CD4-positive, alpha-beta T cell treated with Interferon alpha-2 for 1 hour (primary cell): ENCODE measurements around the gene GALNT18.

Source experiments
- DNase-seq, 2 donors: peaks; one replicate each; pipeline ENCODE4 v3.0.0-alpha.2; 2020 to 2022

GALNT18 gene

GRCh38 chr11:11400635-11401232 lies 221.1 kb downstream of the GALNT18 start:
- no peak for DNase-seq

DNA sequence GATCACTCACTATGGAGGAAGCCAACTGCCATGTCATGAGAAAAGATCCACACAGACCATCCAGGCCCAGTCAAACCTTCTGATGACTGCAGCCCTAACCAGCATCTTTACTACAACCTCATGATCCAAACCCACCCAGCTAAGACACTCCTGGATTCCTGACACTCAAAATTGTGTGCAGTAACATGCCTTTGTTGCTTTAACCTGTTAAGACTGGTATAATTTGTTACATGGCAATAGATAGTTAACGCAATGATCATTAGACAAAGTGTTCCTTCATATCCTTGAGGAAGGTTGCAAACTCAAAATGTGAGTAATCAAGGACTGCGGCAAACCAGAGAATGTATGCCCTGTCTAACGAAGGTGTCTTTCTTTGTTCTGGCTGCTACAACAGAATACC lies 221.7 kb downstream of the GALNT18 start:
- DNase-seq = no peak

DNA sequence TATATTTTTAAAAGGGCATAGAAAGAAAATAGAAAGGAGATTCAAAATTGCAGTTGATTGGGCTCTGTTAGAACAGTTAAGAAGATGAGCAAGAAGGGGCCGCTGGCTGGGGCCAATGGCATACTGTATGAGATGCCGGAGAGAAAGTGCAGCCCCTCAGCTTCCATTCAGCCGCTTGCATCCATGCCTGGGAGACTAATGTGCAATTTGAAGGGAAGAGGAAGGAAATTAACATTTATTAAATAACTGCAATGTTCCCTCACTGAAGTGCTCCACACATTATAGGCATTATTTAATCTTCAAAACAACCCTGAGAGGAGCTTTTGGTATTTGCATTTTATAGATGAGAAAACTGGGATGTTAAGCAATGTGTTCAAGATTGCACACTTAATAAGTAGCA lies 224.0 kb downstream of the GALNT18 start:
- no peak for DNase-seq

- DNase-seq = no peak
Observed at GRCh38 chr11:11397036-11397415, 224.8 kb downstream of the GALNT18 start.

DNA sequence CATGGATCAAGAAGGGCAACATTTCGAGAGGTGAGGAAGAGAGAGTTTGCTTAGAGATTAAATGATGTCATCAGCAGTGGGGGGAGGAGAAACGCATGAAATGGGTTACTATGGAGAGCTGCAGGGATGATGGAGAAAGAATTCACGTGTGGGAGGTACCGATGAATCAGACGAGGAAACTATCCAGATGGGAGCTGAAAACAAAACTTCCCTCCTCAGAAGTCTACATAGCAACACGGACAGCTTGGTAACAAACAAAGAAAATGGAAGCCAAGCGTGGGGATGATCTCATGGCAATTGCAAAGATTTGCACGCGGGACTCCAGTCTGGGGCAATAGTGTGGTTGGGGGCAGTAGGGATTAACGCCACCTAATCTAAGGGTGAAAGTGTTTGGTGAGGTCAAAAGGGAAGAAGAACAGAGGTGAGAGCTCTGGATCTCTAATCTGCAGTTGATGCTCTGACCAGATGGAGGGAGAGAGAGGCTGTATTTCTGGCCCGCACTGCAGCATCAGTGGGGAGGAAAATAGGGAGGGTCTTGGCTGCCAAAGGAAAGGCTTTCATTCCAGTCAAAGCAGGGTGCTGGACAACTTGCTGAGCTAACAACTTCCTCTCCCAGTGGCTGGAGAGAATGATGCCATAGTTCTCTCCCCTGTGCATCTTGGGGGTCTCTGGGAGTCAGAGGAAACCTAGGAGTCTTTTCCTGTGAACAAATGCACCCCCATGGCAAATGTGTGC lies 225.3 kb downstream of the GALNT18 start:
- DNase-seq = no peak

DNA sequence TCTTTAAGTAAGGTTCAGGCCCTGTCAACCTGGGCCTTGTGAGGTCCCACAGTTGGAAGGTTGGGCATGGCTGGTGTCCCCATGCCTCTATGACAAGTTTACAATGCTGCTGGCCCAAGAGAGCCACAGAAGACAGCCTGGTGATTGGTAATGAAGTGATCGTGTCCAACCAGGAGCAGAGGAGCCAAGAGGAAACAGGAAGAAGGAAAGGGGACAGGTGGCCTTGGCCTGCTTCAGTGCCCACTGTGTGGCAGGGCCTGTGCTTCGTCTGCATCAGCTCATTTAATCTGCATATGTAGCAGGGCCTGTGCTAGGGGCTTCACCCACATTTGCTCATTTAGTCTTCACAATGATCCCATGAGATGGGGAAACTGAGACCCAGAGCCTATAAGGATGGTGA lies 226.7 kb downstream of the GALNT18 start:
- DNase-seq = no peak

- DNase-seq = no peak
Observed at GRCh38 chr11:11394241-11394640, 227.6 kb downstream of the GALNT18 start.

GRCh38 chr11:11391796-11392463 lies 229.9 kb downstream of the GALNT18 start:
- no peak for DNase-seq

DNA sequence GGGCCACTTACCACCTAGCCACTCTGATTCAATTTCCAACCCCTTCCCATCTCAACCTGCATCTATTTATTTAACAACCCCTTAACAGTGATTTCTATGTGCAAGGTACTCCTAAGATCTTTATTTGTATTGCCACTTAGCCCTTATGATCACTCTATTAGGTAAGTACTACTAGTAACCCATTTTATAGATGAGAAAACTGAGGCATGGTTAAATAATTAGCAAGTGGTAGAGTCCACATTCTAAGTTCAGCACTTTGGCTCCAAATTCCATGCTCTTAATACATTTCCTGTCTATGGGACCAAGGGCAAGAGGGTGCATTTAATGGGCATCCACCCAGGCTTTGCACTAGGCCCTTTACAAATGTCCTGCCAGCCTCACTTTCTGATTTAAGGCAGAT lies 230.6 kb downstream of the GALNT18 start:
- DNase-seq = no peak

- DNase-seq = no peak
Observed at GRCh38 chr11:11390068-11390771, 231.6 kb downstream of the GALNT18 start.

- DNase-seq = no peak
Observed at GRCh38 chr11:11389238-11389637, 232.6 kb downstream of the GALNT18 start.

DNA sequence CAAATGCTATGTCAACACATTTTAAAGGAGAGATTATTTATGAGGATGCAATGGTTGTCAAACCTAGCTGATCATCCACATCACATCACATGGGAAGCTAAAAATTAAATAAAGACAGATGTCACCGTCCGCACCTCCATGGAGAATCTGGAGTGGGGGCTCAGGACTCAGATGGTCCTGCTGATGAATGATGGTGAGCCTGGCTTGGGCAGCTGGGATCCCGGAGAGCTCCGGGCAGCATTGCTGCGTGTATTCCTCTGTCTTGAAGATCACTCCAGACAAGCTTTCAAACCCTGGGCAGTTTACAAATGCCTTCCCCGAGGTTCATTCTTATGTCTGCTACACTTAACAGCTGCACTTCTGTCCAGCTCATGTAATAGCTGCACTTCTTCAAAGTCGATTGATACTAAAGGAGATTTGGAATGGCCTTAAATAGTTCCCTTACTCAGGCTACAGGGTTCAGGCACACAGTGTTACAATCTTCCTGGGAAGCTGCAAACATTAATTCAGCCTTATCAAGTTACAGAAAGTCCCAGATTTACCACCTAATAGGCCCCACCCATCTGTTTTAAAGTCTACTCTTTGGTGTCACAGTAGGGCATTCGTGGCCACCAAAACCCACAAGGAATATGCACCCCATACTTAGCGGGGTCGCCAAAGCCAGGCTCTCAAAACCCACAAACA lies 234.0 kb downstream of the GALNT18 start:
- no peak for DNase-seq

DNA sequence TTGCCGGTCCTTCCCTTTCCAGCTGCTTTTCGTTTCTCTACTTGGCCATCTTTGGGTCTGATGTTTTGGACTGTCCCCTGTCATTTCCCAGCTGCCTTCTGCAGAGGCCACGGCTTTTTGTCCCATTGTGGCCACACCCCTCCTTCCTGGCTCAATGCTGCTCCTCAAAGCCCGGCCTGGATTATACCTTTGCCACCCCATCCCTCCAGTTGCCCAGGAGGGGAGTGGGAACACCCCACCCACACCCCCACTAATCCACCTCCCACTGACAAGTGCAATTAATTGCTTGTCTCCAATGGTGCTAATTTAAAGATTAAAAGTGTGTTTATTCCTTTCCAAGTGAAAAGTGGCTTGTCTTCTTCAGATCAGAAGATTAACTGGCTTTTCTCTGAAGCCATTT lies 234.6 kb downstream of the GALNT18 start:
- DNase-seq = no peak

GRCh38 chr11:11384829-11385228 lies 237.0 kb downstream of the GALNT18 start:
- DNase-seq = no peak

DNA sequence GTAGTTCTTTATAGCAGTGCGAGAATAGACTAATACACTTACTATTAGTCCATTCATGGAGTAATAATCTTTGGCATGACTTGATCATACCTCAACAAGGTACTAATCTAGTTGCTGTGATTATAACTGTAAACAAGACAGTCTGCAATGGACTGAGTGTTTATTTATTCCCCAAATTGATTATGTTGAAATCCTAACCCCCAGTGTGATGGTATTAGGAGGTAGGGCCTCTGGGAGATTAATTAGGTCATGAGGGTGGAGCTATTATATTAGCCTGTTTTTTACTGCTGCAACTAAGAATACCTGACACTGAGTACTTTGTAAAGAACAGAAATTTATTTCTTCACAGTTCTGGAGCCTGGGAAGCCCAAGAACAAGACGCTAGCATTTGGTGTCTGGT lies 237.8 kb downstream of the GALNT18 start:
- no peak for DNase-seq

DNA sequence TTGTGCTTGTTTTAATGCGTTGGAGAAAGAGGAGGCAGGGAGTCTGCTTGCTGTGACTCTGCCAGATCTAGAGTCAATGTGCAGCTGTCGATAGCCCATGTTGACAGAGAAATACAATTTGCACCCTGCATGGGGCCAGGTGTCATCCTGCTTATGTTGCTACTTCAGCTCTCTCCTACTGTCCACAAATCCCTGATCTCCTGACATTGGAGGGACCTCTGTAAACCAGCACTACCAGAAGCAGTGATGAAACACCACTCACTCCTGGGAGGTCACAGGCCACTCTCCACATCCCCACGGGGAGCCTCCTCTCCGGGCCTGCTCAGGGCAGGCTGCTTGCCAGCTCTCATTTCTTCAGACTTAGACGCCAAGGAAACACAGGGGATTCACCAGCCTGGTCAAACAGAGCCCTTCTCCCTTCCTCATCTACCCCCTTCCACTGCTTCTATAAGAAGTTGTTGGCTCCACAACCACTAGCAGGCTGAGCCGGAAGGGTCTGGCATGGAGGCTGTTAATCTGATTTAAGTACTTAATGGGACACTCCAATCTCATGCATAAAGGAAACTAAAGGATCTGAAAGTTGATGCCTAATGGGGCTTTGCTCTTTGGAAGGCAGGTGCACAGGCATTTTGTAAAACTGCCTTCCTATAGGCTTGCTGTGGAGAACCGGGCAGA lies 238.8 kb downstream of the GALNT18 start:
- DNase-seq = no peak

- DNase-seq = no peak
Observed at GRCh38 chr11:11381471-11382105, 240.2 kb downstream of the GALNT18 start.

DNA sequence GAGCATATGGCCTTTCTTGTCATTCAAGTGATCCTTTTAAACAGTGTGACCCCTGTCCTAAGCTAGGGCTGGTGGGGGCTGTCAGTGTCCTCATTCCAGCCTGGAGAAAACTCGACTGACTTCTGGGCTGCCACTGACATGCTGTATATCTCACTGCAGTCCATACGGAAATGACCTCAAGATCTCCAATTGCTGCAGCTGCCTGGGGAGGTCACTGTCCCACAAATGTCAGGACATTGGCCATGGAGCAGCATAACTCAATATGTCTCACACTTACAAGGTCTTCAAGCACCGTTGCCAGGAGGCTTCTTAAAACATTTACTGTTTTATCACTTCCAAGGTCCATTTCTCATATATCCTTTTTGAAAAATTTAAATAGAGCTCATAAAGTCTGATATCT lies 240.9 kb downstream of the GALNT18 start:
- no peak for DNase-seq

- no peak for DNase-seq
Observed at GRCh38 chr11:11380340-11380739, 241.5 kb downstream of the GALNT18 start.

- DNase-seq = no peak
Observed at GRCh38 chr11:11379661-11380060, 242.1 kb downstream of the GALNT18 start.

GRCh38 chr11:11378184-11378940 lies 243.4 kb downstream of the GALNT18 start:
- DNase-seq = no peak
